HG03095 (cell line): ENCODE data around the gene SUPT20HL2.
"Not testable (repeated sequence)": the region's sequence is repeated elsewhere in the genome, so short reads cannot be mapped to it uniquely, and the experiment has no call there.

Experiments
- ATAC-seq: cut with Tn5 transposase; IDR thresholded peaks from one replicate; pipeline ENCODE4 v1.9.1; 2021; ENCODE audit warnings: moderate library complexity; ENCODE audit not compliant: unreplicated experiment

The SUPT20HL2 gene

DNA sequence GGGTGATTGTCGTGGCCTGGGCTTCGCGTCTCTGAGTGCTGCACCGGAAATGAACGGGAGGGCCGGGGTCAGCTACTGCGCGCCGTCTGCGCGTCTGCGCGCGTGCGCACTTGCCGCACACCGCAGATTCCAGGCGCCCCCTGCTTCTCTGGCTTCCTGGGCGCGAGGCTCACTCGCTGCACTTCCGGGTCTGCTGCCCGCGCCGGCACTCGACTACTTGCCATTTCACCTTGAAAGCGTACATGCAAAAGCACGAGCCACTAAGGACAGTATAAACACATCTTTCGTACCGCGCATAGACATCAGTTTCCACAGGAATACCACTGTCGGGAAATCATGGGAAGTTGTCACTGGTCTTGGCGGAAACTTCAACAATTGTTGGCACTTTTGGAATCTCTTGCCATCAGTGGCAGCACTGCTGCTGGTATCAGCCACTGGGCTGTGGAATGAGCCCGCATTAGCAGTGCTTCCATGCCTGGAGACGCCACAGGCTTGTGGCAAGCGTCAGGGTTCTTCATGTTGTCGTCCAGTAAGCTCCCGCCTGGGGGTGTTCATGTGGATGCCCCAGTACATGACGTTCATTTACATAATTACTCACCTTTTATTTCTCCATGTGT is at the start of gene SUPT20HL2:
TSS of gene SUPT20HL2 (minus strand) at position 51 of the 617 bp plus-strand sequence. CDS start 754 bp downstream, outside the sequence.
- ATAC-seq = no peak

DNA sequence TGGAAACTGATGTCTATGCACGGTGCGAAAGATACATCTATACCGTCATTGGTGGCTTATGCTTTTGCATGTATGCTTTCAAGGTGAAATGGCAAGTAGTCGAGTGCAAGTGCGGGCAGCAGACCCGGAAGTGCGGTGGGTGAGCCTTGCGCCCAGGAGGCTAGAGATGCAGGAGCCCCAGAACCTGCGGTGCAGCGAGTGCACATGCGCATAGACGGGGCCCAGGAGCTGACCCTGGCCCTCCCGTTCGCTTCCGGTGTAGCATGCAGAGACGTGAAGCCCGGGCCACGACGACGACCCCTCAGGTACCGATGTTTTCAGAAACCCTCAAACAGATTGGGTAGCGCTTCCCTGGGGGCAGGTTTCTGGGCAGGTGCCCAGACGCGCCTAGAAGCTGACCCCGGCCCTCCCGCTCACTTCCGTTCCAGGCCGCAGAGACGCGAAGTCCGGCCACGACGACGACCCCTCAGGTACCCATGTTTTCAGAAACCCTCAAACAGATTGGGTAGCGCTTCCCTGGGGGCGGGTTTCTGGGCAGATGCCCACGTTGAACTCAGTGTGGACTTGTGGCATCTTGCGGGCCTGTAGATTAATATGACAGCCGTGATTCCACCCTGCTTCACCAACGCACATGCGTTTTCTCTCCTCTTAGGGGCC is 48.3 kb upstream of the SUPT20HL2 start:
- ATAC-seq = not testable (repeated sequence)

DNA sequence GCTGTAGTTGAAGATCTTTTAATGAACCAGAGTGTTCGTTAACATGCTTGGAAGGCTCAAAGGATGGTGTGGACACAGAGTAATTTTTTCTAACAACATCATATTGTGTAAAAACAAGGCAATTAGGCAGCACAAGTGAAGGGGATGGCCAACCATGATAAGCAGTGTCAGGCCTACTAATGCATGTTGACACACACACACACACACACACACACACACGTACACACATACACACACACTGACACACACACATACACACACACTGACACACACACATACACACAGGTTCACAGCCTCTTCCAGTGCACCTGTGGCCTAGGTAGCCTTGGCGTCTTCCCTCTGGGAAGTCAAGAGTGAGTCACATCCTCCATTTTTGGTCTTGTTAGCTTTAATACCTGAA is 46.4 kb upstream of the SUPT20HL2 start, which contains the start of gene SUPT20HL1:
TSS of gene SUPT20HL1 (plus strand) at position 368 of the 400 bp plus-strand sequence. CDS start 2,122 bp downstream, outside the sequence.
- no peak for ATAC-seq

DNA sequence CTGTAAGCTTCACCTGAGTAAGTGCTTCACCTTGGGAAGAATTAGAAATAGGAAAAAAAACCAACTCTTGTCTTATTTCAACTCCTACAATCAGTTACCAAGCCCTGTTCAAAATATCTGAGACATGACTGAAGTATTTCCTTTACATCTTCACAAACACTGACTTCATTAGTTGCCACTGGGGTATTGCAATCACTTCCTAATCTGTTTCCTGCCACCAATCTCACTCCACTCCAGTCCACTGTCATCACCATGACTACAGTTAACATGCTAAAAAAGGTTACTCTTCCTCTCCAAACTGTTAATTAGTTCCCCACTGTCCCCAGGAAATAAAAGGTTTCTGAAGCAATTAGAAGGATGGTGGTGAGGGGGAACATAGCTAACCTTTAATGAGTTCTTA is 43.2 kb upstream of the SUPT20HL2 start:
- ATAC-seq = no peak

DNA sequence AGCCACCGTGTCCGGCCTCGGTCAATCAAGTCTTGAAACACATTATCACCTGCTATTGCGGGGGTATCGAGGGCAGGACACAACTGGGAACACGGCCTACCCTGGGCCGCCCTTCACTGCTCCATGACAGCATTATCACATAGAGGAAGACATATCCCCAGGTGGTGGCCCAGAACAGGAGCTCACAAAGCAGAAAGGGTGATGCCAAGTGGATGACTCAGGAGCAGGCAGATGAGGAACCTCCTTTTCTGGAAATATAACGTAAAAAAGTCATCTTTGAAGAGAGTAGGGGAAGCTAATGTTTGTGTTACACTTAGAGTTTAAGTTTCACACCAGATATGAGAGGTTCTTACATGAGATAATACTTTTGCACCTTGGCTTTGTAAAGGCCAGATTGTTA is 41.2 kb upstream of the SUPT20HL2 start:
- no peak for ATAC-seq

DNA sequence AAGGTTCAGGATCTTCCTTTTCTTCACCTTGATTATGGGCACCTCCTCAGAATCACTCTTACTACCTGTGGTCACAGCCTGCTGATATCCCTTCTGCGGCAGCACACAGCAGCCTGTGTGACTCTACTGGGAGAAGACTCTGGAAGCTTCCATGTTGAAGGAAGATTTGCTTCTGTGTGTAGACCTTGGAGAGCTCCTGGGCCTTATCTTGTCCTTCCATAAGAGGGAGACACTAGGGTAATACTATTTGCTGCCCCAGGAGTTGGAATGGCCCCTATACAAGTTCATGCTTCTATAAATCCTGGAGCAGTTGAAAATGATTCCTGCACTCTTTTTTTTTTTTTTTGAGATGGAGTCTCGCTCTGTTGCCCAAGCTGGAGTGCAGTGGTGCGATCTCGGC is 36.3 kb upstream of the SUPT20HL2 start:
- no peak for ATAC-seq

DNA sequence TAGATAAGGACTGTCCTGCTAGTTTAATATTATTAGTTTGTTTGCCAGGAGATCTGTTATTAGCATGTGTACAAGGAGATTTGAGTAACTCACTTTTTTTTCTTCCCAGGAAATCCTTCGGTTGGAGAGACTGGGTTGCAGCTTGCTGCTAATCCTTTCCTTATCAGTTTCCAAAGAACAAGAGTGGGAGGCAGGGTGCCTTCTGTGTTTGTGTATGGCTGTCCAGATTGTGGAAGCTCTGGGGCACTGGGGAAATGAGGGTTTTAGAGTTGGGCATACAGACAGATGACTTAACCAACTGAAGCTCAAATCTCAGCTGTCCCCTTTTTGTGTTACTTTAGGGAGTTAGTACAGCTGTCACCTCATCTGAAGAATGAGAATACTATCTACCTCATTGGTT is 34.0 kb upstream of the SUPT20HL2 start:
- ATAC-seq = no peak

DNA sequence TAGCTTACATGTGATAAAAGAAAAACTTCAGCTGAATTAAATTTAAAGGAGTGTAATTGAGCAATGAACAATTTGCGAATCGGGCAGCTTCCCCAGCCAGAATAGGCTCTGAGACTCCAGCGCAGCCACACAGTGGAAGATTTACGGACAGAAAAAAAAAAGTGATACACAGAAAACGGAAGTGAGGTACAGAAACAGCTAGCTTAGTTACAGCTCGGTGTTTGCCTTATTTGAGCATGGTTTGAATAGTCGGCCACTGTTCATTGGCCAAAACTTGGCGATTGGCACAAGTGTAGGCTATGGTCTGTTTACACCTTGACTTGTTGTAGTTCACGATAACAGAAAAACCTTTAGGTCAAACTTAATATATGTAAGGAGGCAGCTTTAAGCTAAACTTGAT is 29.9 kb upstream of the SUPT20HL2 start:
- ATAC-seq = peak; percentile 81

DNA sequence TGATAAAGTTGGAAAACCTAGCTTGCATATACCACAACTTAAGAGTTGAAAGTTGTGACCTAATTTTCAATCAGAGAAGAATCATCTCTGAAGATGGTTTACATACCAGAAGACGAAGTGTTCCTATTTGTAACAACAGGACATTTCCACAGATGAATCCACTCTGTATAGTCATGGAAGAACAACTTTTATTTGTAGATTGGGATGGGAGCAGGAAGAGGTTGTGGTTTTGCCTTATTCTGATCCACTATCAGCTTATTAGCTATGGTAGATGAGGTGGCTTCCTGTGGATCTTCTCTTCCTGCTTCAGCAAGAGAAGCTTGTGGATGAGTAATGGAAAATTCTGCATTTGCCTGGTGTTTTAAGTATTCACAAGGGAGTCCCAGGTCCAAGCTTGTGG is 27.9 kb upstream of the SUPT20HL2 start:
- ATAC-seq = no peak

DNA sequence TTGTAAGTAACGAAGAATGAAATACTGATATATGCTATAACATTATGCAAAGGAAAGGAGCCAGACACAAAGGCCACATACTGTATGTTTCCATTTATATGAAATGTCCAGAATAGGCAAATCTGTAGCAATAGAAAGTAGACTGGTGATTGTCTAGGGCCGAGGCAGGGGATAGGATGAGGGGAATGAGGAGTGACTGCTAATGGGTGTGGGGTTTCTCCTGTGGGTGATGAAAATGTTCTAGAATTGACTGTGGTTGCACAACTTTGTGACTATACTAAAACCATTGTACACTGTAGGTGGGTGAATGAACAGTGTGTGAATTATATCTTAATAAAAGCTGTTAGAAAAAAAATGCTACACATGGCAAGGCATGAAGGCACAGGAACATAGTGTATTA is 26.6 kb upstream of the SUPT20HL2 start:
- ATAC-seq = no peak

DNA sequence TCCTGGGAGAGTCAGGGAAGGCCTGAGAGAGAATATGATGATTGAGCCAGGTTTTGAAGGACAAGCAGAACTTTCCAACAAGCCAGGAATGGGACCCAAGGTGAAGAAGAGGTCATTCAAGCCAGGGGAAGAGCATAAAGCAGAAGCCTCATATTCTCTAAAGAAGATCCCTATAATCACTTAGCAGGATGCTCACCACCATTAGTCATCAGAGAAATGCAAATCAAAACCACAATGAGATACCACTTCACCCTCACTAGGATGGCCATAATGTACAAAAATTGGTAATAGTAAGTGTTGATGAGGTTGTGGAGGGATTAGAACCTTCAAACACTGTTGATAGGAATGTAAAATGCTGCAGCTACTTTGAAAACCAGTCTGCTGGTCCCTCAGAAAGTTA is 26.0 kb upstream of the SUPT20HL2 start:
- ATAC-seq = no peak

DNA sequence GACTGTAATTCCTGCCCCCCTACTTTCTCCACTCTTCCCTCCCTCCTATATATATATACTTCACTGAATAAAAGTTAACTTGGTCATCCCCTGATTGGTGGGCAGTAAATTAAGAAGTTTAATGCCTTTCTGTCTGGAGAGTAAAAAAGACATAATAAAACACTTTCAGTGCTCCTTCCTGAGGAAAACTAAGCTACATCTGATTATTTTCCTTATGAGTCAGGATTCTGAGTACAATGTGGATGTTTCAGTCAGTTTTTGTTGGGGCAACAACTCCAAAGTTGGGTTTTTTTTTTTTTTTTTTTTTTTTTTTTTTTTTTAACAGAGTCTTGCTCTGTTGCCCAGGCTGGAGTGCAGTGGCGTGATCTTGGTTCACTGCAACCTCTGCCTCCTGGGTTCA is 22.0 kb upstream of the SUPT20HL2 start:
- no peak for ATAC-seq

DNA sequence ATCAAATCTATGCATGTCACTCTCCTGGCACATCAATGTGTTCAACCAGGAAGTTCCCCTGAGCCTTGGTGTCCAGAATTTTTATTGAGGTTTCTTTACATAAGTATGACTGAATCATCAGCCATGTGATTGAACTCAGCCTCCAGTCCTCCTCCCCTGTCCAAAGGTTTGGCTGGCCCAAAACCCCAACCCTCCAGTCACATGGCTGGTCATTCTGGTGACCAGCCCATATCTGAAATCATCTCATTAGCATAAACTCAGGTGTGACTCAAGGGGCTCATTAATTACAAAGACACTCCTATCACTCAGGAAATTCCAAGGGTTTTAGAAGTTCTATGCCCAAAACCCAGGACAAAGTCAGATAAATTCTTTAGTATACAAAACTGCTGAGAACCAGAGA is 20.6 kb upstream of the SUPT20HL2 start:
- ATAC-seq = no peak

DNA sequence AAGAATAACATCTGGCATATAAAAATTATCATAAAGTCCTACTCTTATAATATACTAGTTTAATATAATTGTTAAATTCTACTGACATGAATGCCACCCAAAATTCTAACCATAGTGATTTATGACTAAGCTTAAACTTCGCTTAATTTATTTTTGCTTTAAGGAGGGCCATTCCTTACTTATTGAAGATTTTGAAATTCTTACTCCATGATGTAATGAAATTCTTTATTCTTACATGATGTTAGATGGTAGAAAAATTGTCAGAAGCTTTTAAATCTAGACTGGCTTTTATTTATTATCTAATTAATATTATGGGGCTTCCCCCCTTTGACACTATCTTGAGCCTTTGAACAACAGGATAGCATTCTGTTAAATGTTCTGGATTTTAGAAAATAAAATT is 19.5 kb upstream of the SUPT20HL2 start:
- ATAC-seq = no peak

DNA sequence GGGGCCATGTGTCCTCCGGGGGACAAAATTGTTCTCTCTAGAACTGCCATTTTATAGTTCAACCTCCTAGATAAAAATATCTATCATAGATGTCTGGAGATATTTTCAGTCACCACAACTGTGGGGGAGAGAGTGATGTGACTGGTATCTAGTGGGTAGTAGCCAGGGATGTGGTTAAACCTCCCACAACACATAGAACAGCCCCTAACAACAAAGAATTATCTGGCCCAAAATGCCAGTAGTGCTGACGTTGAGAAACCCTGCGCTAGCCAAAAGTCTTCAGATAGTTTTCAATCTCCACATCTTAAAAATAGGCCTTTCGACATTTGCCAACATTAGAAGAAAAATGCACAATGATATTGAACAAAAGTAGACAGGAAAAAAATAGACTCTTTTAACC is 19.0 kb upstream of the SUPT20HL2 start:
- ATAC-seq = no peak

DNA sequence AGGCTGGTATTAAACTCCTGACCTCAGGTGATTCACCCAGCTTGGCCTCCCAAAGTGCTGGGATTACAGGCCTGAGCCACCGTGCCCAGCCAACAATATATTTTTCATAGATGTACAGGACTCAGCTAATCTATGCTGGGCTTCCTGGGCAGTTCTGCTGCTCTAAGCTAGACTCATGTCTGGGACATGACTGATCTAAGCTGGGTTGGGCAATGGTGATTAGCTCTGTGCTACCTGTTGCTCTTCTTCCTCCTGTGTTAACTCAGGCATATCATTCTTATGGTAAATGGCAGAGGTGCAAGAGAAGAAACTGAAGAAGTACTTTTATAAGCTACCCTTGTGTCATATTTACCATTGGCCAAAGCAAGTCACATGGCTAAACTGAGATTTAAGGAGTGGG is 11.4 kb upstream of the SUPT20HL2 start:
- no peak for ATAC-seq

DNA sequence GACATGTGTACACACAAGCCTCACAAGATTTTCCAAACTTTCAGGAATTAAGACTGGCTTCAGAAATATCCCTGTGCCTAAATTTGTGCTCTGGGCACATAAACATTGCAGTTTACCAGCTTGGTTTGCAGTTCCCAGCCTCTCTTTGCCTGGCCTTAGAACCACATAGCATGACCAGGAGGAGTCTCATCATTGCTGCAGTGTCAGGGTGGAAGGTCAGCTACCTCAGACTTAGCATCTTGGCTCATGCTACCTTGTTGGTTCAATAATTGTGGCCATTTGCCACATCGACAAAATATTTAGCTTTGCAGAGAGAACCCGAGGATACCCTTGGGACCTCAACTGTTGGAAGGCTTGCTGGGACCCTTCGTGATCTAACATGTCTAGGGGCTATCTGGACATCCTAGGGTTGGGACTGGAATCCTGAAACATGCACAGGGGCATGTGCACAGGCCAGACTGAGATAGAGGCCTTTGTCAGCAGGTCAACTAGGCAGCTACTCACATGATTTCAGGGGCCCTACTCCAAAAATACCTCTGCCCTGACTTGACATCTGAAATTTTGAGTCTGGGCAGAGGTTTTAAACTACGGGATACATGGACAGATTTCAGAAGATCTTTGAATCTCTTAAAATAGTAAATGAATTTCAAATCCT is 8.0 kb upstream of the SUPT20HL2 start:
- no peak for ATAC-seq

DNA sequence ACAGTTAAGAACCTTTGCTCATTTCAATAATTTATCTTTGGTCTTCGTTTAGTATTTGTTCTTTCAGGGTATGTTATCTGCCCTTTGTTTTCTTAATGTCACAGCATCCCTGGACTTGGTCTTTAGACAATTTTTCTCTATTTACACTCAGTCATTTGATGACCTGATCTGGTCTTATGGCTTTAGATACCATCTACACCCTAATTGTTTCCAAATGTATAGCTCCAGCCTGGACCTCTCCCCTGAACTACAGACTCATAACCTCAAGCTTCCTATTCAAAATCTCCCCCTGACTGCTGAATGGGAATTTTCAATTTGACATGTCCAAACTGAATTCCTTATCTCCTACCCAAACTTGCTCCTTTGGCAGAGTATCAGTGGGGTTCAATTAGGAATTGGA is 3.7 kb upstream of the SUPT20HL2 start:
- ATAC-seq = no peak

DNA sequence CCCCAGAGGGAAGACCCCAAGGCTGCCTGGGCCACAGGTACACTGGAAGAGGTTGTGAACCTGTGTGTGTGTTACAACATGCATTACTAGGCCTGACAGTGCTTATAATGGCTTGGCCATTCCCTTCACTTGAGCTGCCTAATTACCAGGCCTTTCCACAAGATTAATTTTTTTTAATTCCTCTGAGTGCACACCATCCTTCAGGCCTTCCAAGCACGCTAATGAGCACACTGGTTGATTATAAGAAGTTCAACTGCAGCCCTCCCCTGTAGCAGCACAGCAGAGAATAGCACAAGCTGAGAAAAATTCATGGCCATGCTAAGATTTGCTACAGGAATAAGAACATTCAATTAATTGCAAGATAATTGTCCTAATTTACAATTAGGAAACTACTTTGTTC is 2.2 kb upstream of the SUPT20HL2 start:
- ATAC-seq = no peak

DNA sequence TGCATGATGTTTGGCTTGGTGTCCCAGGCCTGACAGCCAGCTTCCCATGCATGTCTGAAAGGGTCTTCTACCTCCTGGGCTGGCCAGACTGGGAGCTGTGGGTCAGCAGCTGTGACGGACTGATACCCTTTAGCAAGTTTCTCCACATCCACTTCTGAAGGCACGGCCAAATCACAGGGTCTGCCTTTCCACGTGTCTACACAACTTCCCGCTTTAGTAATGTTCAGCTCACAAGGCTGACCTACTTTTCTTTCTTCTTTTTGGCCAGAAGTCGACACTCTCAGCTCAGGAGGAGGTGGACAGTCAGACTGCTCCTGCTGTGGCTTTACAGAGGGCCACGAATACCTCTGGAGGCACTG is 1.6 kb downstream of the SUPT20HL2 start:
- ATAC-seq = not testable (repeated sequence)

DNA sequence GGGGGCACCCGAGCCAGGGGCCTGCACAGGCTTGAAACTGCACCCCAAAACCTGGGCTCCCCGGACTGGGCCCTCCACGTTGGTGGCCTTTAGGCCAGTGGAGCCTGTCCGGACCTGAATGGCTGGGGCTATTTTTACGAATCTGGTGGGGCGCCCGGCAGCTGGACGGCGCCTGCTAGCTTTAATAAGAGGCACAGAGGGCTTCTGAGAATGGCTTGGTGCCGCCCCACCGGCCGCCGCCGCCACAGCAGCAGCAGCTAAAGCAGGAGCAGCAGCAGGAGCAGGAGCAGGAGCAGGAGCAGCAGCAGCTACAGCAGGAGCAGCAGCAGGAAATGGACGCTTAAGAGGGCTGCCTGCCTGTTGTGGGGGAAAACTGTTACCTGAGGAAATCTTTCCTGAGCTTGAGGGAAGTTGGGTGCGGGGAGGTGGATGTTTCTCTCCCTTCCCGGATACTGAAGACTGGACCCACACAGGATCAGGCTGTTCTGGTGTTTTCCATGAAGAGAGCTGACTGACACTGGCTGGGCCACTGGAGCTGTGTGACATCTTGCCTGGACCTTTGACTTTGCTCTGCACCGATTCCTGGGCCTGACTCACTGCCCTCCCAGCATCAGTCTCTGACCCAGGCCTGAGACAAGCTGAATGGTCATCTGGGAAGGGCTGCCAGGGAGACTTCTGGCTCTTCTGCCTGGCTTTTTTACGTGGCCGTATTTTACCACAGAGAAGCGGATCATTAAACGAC is 2.2 kb downstream of the SUPT20HL2 start:
- not testable (repeated sequence) for ATAC-seq

DNA sequence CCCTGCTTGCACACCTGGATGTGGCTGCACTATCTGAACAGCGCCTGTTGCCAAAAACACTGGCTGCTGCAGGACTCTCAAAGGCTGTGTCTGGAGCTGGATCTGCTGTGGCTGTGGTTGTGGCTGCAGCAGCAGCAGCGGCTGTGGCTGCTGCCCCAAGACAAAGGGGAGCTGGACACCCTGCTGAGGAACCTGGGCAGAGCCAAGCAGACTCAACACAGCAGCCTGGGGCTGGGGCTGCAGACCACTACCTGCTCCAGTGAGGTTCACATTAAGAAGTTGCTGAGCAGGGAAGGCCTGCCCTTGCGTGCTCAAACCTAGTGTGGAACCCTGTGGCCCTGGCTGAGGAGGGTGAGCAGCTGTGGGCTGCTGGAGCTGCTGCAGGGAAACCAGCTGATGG is 3.0 kb downstream of the SUPT20HL2 start:
- ATAC-seq = not testable (repeated sequence)
